ENCODE data around the gene ZCCHC7.

ZCCHC7 gene

GRCh38 chr9:37405350-37405749 lies 285.0 kb downstream of the ZCCHC7 start:
- DNase-seq (ENCODE audit: low read depth, low spot score): no peak

- no peak for DNase-seq (ENCODE audit: low read depth, low spot score)
These were observed 285.5 kb downstream of the ZCCHC7 start for GRCh38 chr9:37405764-37406380.

- DNase-seq (ENCODE audit: low read depth, low spot score): no peak
These were observed 286.4 kb downstream of the ZCCHC7 start for GRCh38 chr9:37406603-37407401.

GRCh38 chr9:37407468-37407867 lies 287.1 kb downstream of the ZCCHC7 start:
- DNase-seq (ENCODE audit: low read depth, low spot score): no peak

Measured in activated CD4-positive, CD25-positive, alpha-beta regulatory T cell treated with anti-CD3 and anti-CD28 coated beads, Interleukin-2, amount 50 U/mL, for 16 hours (primary cell).